Measurements from ENCODE around the gene SPHK2.
"Not testable (repeated sequence)": the region's sequence is repeated elsewhere in the genome, so short reads cannot be mapped to it uniquely, and the experiment has no call there.

Gene SPHK2

DNA sequence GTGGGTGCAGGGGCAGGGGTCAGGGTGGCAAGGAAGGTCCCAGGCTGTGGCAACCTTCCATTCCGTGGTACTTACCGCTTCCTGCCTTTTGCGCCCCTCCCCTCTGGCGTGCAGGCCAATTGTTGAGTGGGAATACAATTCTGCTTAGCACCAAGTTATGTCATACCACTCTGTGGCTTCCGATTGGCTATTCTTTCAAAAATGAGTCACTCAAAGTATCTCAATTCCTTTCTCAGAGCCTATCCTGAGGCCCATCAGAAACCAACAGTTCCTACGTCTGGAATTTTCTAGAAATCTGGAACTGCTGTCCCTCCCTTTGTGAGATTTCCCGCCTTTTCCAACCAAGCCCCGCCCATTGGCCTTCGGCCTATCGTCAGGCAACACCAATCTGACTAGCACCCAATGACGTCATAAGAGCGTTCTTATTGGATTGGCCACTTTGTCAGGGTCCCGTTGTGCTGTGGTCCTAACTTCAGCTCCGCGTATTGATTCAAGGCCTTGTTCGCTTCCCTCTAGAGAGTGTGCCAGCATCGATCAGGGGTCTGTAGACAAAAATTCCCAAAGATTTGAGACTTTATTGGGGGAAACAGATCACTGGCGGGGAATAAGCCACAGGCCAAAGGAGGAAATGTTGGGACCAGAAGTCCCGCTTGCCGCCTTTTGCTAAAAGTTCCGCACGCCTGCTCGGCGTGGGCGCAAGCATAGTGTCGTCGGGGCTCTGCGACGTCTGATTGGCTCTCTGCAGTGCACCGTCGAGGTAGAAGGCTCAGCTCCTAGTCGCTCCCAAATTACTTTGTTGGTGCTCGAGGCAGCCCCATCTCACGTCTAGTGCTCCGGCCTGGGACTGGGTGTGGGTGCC, 41.8 kb downstream of the SPHK2 start:
- peak; percentile 65 for DNase-seq (ENCODE audit: low read depth)

DNA sequence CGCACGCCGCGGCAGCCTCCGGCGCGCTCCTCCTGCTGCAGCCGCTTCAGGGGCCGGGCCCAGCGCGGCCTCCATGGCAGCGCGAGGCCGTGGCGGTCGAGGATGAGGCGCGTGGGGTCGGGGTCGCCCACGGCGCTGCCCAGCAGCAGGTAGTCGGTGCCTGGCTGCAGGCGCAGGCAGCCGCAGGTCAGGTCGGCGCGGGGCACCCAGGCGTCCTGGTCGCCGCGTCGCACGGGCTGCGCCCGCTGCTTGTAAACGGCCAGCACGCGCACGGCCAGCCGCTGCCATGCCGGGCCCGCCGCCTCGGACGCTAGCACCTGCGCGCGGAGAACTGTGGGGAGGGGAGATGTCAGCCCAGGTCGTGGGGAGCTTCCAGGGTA, 42.4 kb downstream of the SPHK2 start:
- no peak for DNase-seq (ENCODE audit: low read depth)

DNA sequence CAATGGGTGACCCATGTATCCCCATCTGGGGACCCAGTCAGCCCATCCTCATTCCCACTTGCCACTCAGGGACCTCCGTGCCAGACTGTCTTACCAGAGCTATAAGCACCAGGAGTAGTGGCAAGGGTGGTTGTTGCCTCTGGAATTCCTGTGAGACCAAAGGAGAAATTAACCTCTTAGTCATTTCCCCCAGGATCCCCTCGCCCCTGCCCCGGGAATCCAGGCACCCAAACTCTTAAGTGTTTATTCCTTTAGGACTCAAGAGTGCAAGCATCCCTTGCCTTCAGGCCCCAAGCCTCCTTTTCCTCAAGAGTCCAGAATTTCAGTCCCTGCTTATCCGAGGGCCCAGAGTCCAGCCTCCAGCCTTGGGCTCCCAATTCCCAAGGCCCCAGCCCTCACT, 44.4 kb downstream of the SPHK2 start:
- no peak for DNase-seq (ENCODE audit: low read depth)

DNA sequence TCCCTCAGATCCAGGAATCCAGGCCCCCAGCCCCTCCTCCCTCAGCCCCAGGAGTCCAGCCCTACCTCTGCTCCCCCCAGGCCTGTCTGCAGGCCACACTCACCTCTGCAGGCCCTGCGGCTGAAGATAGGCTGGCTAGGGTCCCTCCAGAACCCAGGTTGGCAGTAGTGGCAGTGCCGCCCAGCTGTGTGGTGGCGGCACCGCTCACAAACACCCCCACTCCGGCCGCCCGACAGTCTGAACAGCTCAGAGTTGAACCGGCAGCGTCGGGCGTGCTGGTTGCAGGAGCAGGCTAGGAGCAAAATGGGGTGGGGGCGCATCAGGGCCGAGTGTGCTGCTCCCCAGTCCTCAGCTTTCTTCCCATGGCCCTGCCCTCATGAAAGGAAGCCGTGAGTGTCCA, 45.2 kb downstream of the SPHK2 start:
- DNase-seq (ENCODE audit: low read depth), result no peak

DNA sequence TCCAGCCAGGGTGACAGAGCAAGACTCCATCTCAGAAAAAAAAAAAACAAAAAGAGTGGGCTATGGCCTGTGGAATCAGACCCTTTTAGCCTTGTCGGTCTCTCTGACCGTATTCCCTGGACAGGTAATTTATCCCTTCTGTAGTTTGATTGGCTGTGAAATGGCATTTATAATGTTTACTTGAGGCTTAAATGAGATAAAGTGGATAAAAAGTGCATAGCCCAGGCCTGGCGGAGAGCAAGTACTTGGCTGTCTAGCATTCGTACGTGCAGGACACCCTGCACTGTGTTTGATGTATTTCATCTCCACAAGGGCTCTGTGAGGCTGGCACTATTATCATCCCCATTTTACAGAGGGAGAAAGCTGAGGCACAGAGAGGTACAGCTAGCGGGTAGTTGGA, 46.5 kb downstream of the SPHK2 start:
- DNase-seq (ENCODE audit: low read depth), result no peak

DNA sequence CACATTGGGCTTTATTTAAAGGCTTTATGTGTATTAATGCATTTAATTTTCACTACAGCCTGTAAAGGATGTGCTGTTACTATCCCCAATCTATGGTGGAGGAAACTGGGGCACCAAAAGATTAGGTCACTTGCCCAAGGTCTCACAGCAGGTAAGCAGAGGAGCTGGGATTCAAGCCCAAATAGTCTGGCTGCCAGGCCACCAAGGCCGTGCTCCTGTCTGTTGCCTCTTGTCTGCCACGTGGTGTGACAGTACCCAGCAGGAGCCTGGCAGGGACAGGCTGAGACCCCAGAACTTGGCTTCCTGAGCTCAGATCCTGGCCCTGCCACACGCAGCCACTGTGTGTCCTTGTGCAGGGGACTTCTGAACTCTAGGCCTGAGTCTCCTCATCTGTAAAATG, 49.0 kb downstream of the SPHK2 start:
- DNase-seq (ENCODE audit: low read depth), result no peak

DNA sequence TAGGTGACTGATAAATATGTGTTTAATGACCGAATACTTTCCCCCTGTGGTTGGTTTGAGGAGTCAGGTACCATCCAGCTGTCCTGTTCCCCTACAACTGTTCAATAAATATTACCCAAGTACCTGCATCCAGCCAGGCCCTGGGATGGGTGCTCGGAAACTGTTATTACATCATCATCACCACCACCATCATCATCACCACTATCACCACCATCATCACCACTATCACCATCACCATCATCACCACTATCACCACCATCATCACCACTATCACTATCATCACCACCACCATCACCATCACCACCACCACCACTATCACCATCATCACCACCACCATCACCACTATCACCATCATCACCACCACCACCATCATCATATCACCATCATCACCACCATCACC, 49.5 kb downstream of the SPHK2 start:
- DNase-seq (ENCODE audit: low read depth), result no peak

DNA sequence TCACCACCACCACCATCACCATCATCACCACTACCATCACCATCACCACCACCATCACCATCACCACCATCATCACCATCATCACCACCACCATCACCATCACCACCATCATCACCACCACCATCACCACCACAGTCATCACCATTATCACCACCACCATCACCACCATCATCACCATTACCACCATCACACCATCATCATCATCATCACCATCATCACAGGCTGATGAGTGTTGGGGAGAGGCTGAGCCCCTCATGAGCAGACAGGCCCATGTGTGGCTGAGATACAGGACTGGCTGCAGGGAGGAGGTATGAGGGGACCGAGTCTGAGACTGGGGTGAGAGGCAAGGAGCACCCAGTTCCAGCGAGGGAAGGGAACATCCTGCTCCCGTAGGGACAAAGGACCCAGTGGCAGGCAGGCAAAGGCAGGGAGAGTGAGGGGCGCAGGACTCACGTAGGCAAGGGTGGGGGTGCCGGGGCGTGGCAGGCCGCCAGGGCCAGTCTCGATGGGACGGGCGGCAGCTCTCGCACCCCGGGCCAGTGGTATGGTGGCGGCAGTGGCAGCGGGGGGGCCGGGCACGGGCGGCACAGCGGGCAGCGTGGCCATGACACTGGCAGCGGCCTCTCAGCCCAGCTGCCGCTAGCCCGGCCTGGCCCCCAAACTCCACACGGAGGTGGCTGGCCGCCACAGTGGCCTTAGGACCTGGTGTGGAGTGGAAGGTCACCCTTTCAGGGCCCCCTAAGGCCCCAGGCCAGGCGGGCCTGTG, 50.8 kb downstream of the SPHK2 start:
- DNase-seq (ENCODE audit: low read depth), result no peak

DNA sequence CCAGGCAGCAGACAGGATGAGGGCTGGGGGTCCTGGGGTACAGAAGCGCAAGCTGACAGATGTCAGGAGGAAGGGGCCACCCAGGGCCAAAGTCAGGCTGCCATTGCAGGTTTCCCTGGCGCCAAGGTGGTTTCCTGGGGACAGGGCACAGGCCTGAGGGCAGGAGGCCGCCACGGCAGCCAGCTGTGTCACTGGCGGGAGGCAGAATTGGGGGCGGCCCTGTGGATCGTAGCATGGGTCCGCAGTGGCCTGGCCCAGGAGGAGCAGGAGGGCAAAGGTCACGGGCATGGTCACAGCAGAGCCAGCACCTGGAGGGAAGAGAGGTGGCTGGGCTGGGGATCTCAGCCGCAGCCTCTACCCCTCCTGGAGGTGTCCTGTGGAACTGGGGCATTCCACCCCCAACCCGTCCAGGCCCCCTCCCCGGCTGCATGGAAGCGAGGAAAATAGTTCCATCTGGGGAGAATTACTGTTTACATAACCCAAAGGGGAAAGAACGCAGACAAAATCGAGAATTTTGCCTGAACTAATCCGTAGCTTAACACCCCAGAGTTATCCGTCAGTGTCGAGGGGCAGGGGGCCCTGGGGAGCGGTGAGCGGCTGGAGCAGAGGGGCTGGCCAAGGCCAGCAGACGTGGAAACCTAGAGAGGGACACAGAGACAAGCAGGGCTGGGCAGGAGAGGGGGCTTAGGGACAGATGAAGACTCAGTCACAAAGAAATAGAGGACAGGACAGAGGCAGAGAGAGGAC, 51.6 kb downstream of the SPHK2 start:
- DNase-seq (ENCODE audit: low read depth), result no peak

DNA sequence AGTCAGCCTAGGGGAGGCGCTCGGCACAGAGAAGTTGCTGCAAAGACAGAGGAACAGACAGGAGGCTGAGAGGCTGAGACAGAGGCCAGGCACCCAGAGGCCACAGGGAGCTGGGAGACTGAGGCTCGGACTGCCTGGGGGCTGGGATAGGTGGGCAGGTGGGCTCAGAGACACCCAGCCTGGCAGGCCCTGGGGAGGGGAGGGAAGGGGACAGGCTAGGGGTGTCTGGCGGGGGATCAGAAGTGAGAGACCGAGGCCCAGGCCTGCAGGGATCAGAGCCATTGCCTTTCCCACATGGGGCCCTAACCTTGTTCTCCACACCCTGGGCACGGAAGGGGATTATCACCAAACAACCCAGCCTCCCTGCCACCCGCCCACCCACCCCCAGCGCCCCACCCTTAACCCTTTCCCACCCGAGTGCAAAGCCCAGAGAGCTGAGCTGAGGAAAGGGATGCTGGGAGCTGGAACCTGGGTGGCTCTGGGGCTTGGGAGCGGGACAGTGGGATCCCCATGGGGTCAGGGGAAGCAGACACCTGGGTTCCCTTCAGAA, 52.2 kb downstream of the SPHK2 start:
- no peak for DNase-seq (ENCODE audit: low read depth)

DNA sequence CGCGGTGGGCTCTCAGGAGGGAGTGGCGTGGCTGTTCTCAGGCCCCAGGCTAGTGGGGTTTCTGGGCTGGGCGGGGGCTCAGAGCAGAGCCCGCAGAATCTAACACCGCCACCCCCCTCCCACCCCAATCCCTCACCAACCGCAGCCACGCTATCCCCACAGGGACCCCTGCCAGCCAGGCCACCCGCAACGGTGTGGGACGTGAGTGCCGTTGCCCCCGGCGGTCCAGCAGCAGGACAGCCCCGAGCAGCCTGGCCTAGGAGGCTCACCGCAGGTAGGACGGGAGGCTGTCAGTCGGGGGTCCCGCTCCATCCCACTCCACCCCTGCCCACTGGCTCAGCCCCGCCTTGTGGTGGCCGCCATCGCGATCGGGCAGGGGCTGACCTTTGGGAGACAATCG, 53.7 kb downstream of the SPHK2 start, which contains the start of gene NTN5:
Gene NTN5, minus strand, starts transcription at position 24 of the 400 bp plus-strand sequence. CDS start 2,031 bp downstream, outside the sequence.
- DNase-seq (ENCODE audit: low read depth), result no peak

DNA sequence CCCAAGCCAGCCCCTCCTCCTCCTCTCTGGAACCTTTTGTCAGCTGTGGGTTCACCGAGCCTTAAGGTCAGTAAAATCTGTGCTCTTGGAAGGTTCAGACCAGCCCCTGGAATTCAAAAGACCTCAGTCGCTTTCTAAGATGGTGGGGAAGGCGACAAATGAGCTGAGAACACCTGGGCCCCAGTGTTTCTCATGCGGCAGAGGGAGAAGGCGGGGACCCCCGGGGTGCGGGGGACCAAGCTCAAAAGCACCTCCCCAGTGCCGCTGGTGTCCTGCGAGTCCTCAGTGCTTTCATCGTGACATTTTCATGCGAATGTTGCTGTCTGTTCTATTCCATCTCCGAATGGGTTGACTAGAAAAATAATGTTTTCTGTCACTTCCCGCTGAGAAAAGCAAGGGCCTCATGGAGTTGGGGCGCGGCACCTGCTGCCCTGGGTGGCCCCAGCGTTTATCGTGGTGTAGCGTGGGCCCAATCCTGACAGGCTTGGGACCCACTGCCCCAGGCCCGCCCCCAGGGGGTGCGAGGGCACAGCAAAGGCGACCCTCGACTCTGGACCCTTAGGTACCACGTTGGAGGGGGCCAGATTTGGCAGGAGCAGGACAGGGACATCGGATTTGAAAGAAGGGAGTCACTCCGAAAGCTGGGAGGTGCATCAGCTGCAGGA, 54.3 kb downstream of the SPHK2 start:
- DNase-seq (ENCODE audit: low read depth), result no peak

DNA sequence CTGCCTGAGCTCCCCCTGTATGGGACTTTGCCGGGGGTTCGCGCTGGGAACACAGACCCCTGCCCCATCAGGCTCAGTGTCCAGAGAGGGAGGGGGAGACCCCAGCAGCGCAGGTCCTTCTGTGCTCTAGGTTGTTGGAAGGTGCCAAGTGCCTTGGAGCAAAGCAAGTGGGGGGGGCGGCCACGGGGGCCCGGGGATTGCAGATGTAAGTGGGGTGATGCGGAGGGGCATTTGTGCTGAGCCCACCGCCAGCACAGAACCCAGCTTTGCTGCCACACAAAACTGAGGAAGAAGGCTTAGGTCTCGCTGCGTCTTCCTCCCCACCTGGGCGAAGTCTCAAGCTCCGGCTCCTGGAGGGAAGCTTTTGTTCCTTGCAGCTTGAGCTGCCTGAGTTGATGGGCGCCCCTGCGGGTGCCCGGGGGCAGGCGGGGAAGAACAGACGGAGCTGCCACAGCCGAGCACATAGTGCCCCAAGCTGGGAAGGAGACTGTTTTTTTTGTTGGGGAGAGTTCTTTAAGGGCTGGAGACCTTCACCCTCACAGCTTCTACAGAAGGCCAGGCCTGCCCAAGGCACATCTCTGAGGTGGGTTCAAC, 55.0 kb downstream of the SPHK2 start:
- no peak for DNase-seq (ENCODE audit: low read depth)

DNA sequence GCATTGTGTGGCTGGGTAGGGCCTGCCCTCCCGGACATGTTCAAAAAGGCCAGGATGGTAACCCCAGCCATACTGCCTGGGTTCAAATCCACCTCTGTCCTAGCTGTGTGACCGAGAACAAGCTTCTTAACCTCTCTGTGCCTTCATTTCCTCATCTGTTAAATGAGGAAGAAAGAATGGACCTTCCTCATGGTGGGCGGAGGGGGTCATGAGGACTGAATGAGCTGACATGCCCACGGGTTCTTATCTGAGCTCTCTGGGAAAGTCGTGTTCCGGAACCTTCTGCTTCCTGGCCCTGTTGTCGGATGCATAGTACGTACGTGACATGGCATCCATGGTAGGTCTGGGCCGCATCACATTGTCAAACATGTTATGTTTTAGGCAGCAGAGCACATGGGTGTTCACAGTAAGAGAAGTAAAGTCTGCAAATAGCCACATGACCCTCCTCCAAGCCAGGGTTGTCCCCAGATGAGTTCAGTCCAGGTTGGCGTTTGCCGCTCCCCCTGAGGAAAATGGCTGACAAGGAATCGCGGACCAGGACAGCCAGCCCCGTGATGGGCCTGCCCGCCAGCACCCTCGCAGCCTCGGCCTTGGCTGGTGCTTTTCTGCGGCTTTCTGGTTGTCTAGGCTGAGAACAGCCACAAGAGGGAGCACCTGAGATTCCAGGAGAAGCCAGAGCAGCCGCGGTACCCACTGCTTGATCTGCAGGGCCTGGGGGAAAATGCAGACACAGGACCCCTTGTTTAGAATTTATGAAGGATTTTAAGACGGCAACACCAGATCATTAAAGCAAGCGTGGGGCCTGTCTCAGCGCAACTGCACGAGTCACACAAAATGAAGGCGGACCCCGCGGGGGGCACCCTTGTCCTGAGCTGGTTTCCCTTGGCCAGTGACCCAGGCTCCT, 55.9 kb downstream of the SPHK2 start:
- DNase-seq (ENCODE audit: low read depth), result peak; percentile 54

DNA sequence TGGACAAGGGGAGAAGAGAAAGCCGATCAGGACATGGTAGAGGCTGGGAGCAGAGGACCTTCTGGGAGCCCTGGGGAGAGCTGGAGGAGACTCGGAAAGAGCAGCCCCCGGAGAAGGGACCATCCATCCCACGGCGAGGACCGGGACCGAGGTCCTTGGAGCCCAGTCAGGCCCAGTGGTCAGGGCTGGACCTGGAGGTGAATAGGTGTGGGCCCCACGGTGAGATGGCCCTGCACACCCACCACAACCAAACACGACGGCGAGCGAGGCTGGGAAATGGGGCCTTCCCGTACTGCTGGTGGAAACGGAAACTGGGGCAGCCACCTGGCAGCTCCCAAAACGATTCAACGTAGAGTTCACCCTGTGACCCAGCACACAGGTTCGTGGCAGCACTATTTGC, 57.2 kb downstream of the SPHK2 start:
- DNase-seq (ENCODE audit: low read depth), result no peak

DNA sequence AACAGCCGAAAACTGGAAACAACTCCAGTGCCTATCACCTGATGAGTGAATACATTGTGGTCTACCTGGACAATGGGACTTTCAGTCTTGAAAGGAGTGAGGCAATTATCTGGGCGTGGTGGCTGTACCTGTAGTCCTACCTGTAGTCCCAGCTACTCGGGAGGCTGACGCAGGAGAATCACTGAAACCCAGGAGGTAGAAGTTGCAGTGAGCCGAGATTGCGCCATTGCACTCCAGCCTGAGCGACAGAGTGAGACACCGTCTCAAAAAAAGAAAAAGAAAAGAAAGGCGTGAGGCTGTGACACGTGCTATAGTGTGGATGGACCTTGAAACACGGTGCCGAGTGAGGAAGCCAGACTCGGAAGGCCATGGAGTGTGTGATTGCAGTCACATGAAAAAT, 57.6 kb downstream of the SPHK2 start:
- DNase-seq (ENCODE audit: low read depth), result no peak

DNA sequence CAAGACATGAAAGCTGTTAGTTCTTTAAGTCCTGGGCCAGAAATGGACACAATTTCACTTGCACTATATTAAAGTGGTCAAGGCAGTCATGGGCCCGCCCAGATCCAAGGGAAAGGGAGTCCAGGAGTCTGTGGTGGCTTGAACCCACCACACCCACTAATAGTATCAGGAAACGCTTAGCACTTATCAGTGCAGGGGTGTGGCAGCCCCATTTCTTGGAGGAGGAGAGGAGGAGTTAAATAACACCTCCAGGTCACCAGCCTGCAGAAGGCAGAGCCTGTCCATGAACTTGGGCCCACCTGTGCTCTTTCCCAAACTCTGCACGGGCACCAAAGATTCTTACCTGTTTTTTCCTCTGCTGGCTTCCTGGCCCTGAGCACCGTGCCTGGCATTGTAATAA, 58.9 kb downstream of the SPHK2 start:
- no peak for DNase-seq (ENCODE audit: low read depth)

DNA sequence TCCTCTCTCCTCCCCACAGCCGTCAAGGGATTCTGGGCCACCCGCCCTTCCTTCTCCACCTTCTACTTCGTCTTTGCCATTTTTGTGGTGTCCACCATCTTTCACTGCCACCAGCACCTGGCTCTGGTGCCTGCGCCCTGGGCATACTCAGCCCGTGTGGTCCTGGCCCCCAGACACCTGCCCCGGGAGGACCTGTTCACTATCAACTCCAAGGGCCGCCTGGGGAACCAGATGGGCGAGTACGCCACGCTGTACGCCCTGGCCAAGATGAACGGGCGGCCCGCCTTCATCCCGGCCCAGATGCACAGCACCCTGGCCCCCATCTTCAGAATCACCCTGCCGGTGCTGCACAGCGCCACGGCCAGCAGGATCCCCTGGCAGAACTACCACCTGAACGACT, 60.7 kb downstream of the SPHK2 start:
- DNase-seq (ENCODE audit: low read depth), result not testable (repeated sequence)

Measured in GM04504 (cell line).